ENCODE measurements around the gene OXNAD1. TPM values are rescaled to one million over a fixed set of nuclear protein-coding genes. Genes with fewer than 3 reads are reported as not detected.

Gene OXNAD1
- total RNA-seq, 1 experiment from 2014 or later, result 16.3 TPM

DNA sequence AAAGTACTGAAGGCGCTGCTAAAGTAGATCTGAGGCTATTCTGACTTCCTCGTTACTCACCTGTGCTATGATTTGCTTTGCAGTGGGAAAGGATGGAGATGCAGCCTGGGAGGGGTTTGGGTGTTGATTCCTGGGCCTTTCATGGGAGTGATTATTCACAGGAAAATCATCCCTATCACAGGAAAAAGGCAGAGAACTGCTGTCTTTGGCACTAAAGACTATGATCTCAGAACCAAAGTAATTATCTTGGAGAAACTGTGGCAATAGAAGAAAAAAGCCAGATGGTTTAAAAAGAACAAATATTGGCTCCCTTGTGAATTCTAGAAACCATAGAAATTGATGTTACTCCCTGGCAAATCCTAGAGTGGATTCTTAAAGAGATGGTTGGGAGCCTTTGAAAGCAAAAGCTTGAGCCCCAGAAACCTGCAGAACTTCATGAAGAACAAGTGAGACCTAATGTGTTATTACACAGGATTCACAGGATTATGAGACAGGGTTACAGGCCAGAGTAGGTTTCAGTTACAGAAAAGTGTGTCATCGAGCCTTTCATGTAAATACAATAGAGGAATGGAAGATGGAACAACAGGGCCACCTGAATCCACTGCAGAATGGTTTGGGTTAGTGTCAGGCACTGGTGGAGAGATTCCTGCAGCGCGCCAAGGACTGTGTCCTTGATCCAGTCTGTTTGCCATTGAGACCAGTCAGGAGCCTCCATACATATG is 85.7 kb downstream of the OXNAD1 start:
- TF ChIP-seq, protein P1, sequence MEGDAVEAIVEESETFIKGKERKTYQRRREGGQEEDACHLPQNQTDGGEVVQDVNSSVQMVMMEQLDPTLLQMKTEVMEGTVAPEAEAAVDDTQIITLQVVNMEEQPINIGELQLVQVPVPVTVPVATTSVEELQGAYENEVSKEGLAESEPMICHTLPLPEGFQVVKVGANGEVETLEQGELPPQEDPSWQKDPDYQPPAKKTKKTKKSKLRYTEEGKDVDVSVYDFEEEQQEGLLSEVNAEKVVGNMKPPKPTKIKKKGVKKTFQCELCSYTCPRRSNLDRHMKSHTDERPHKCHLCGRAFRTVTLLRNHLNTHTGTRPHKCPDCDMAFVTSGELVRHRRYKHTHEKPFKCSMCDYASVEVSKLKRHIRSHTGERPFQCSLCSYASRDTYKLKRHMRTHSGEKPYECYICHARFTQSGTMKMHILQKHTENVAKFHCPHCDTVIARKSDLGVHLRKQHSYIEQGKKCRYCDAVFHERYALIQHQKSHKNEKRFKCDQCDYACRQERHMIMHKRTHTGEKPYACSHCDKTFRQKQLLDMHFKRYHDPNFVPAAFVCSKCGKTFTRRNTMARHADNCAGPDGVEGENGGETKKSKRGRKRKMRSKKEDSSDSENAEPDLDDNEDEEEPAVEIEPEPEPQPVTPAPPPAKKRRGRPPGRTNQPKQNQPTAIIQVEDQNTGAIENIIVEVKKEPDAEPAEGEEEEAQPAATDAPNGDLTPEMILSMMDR (IDR thresholded peaks at IDR 0.05; ENCODE audit: unreplicated experiment), result no peak
- Mint-ChIP-seq H3K36me3 (ENCODE audit: insufficient read depth, unreplicated experiment) (no peaks in the 10 kb centered on the region), H3K27me3 (ENCODE audit: unreplicated experiment) (no peaks in the 10 kb centered on the region), H3K4me3 (ENCODE audit: low read depth, unreplicated experiment) (no peak overlapping the region), H3K4me1 (ENCODE audit: low read depth, unreplicated experiment) (no peaks in the 10 kb centered on the region), H3K9me3 (ENCODE audit: low read depth, unreplicated experiment) (peaks cover 5% of the 10 kb centered on the region), H3K27ac (ENCODE audit: unreplicated experiment) (no peak overlapping the region)
- BruUV-seq (replicated peaks), result no TSS peak
- no peak for DNase-seq
- CTCF ChIA-PET, result no interaction called here
- intact Hi-C loops (cut with micrococcal nuclease; ENCODE audit: unreplicated experiment), result no loop called here

DNA sequence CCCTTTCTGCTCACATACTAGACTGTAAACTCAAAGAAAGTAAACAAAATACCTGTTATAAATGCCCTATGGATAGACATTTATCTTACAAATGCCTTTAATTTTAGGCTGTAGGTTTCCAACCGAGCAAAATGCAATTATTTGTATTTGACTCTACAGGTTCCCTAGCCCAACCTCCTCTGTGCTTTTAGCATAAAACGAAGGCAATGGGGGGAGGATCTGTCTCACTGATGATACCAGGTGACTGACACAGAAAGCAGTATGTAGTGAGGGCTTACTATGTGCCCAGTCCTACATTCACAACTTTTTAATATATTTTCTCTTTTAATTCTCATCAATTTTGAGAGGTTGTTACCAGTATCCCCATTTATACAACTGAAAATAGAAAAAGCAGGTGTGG is 87.4 kb downstream of the OXNAD1 start:
- TF ChIP-seq, protein P1 (IDR thresholded peaks at IDR 0.05; ENCODE audit: unreplicated experiment), result no peak
- intact Hi-C loops (cut with micrococcal nuclease; ENCODE audit: unreplicated experiment), result no loop called here
- BruUV-seq (replicated peaks), result no TSS peak
- H3K27ac Mint-ChIP-seq (ENCODE audit: unreplicated experiment), result no peak overlapping the region
- DNase-seq, result no peak
- no peaks in the 10 kb centered on the region for H3K4me1 Mint-ChIP-seq (ENCODE audit: low read depth, unreplicated experiment)
- H3K9me3 Mint-ChIP-seq (ENCODE audit: low read depth, unreplicated experiment), result peaks cover 5% of the 10 kb centered on the region
- H3K4me3 Mint-ChIP-seq (ENCODE audit: low read depth, unreplicated experiment), result no peak overlapping the region
- CTCF ChIA-PET, result no interaction called here
- H3K27me3 Mint-ChIP-seq (ENCODE audit: unreplicated experiment), result no peaks in the 10 kb centered on the region
- no peaks in the 10 kb centered on the region for H3K36me3 Mint-ChIP-seq (ENCODE audit: insufficient read depth, unreplicated experiment)

DNA sequence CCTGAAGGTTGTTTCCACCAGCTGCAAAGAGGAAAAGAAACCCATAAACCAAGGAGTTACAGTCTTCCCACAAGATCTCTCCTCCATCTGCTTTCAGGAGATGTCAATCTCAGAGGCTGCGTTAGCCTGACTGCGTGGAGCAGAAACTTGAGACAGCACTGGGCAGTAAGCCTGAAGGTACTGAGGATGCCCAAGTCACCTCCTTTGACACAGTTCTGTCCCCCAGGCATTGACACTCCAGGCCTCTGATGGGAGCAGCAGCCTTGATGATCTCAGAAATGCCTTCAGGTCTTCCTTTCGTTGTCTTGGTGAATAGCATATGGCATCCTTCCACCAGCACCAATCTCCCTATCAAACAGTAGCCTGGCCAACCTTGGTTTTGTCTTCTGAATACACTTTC is 89.3 kb downstream of the OXNAD1 start:
- DNase-seq, result no peak
- Mint-ChIP-seq H3K4me1 (ENCODE audit: low read depth, unreplicated experiment) (no peaks in the 10 kb centered on the region), H3K27ac (ENCODE audit: unreplicated experiment) (no peak overlapping the region), H3K36me3 (ENCODE audit: insufficient read depth, unreplicated experiment) (no peaks in the 10 kb centered on the region), H3K9me3 (ENCODE audit: low read depth, unreplicated experiment) (peaks cover 5% of the 10 kb centered on the region), H3K4me3 (ENCODE audit: low read depth, unreplicated experiment) (no peak overlapping the region), H3K27me3 (ENCODE audit: unreplicated experiment) (no peaks in the 10 kb centered on the region)
- CTCF ChIA-PET, result no interaction called here
- TF ChIP-seq, protein P1 (IDR thresholded peaks at IDR 0.05; ENCODE audit: unreplicated experiment), result no peak
- BruUV-seq (replicated peaks), result no TSS peak
- intact Hi-C loops (cut with micrococcal nuclease; ENCODE audit: unreplicated experiment), result no loop called here

Other genes with a start within 250 kb of the OXNAD1 start
- gene GALNT15, start 90.5 kb upstream of the OXNAD1 start, total RNA-seq (2022), result not detected in 2 replicates
- gene DPH3, start 269 bp upstream of the OXNAD1 start, total RNA-seq (2022), result 14.7 and 16.8 TPM in 2 replicates
- gene RFTN1, start 248.5 kb downstream of the OXNAD1 start, total RNA-seq (2022), result 1.6 and 1.8 TPM in 2 replicates

Data from Calu3 (cell line).